Activated CD4-positive, alpha-beta T cell treated with anti-CD3 and anti-CD28 coated beads, Interleukin-2, amount 50 U/mL, for 16 hours (primary cell): ENCODE measurements around the gene TDRD10.

ENCODE experiments used
- DNase-seq: peaks from one replicate; pipeline ENCODE4 v3.0.0-alpha.2; 2020

The TDRD10 gene, protein sequence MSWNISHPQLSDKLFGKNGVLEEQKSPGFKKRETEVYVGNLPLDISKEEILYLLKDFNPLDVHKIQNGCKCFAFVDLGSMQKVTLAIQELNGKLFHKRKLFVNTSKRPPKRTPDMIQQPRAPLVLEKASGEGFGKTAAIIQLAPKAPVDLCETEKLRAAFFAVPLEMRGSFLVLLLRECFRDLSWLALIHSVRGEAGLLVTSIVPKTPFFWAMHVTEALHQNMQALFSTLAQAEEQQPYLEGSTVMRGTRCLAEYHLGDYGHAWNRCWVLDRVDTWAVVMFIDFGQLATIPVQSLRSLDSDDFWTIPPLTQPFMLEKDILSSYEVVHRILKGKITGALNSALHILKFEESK

DNA sequence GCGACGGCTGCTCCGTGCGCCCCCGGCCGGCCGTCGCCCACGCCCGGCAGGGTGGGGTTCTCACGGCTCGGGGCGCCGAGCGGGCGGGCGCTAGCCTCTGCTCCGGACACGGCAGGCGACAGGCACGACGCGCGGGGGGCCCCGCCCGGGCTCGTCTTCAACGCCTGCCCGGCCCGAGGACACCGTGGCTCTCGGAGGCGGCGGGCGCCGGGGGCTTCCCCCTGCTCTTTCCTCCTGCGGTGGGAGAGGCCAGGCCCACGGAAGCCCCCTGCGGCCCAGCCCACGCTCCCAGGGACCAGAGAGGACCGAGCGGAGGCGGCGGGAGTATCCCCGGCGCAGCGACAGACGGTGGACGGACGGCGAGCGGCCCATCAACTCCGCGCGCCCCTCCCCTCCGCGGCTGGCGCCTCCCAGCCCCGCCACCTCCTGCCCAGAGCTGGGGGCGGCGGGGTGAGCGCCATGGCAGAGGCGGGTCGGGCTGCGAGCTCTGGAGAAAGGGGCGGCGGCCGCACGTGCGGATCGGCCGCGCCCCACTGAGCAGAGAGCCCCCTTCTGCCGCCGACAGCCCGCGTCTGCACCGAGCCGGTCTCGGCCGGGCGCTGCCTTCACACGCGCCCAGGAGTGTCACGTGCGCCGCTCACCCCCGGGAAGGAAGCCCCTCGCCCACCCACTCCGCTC lies at the start of gene TDRD10, which contains the start of gene SHE:
Gene TDRD10, plus strand, starts transcription at position 154 of the 678 bp plus-strand sequence. CDS start 4,685 bp downstream, outside the sequence.
Gene SHE, minus strand, starts transcription at position 347 of the 678 bp plus-strand sequence. CDS start 386 bp downstream, outside the sequence.
- no peak for DNase-seq

DNA sequence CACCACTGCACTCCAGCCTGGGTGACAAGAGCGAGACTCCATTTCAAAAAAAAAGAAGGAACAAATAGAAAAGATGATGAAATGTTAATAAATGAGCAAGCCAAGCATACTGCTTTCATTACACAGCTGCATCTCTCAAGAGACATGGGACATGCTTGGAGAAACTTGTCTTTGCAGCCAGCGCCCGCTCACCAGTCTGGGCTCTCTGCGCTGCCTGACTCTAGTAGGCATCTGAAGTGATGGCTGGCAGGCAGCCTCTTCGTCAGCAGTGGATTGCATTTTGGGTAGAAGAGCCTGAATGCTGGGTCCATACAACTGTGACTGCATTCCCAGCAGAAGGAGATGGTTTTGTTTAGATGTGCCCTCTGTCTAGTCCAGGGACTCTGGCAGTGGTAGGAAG lies 48.9 kb upstream of the TDRD10 start:
- DNase-seq = no peak

DNA sequence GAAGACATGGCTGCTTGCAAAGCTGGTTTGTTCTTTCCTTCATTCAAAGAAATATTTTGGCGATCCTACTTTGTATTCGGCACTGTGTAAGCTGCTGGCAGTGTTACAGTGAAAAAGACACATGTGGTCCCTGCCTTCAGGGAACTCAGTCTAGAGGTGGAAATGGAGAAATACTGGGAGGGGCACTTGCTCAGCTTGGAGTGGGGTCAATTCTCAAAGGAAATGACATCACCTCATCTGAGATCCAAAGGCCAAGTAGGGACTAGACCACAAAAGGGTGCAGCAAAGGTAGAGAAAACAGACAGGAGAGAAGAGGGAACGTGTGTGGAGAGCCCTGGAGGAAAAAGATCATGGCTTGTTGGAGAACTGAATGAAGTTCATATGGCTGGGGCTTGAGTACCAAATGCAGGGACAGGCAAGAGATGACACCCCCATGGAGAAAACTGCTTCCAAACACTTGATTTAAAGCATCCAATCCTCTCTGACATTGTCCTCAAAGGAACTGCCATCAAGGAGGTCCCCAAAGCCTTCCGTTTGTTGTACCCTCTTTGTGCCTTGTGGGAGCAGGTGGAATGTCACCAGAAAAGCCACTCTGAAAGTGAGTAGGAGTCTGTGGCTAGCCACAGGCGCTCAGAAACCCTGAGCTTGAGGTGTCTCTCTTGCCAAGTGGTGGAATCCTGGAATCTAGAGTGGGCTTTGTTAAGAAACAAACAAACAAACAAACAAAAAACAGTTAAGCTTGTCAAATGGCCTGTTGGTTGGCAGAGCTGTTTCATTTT lies 48.3 kb upstream of the TDRD10 start:
- DNase-seq = no peak

DNA sequence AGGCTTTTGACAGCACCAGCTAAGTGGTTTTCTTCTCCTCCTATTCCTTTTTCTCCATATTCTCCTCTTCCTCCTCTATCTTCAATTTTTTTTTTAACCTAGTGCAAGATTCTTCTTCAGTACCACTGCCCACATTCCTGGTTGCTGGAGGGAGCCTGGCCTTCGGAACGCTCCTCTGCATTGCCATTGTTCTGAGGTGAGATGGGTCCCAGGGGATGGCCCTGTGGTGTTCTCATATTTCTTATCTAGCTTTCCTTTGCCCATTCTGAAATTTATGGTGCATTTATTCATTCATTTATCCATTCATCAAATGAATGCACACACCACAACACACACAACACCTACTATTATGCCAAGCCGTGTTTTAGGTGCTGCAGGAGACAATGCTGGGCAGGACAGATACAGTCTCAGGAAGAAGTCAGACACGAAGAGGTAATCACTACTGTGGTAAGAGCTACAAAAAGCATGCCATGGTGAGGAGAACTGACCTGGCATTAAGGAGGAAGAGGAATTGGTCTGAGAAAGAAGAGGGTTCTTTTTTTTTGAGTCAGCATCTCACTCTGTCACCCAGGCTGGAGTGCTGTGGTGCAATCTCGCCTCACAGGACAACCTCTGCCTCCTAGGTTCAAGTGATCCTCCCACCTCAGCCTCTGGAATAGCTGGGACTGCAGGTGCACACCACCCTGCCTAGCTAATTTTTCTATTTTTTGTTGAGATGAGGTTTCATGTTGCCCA lies 47.5 kb upstream of the TDRD10 start:
- DNase-seq = no peak

DNA sequence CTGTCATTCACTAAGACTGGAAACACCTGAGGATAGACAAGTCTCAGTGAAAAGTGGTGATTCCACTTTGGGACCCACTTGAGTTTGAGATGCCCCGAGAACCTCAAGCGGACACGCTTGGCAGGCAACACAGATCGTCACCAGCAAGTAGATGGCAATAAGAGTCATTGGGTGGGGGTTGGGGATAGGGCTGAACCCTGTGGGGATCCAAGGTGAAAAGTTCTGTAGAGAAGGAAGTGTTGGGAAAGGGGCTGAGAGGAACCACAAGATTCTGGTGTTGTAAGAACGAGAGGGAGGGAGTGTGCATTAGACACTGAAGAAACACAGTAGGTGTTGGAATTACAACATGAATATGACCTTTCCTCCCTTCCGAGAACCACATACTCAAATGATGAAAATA lies 45.4 kb upstream of the TDRD10 start:
- no peak for DNase-seq

DNA sequence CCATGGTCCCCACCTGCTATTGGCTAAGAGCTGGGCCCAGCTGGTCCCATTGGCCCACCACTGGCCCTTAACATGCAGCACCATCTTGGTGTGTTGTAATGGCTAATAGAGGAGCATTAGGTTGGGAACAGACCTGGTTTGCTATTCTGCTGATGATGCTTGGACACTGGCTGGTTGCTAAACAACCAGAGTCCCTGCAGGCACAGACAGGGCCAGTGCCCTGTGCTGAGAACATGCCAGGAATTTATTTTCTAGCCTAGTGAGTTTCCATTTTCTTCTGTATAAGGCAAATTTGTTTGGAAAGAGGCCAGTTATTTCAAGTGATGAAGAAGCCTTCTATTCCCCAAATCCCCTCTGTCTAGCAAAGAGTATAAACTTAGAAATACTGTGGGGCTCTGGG lies 42.9 kb upstream of the TDRD10 start:
- DNase-seq = no peak

DNA sequence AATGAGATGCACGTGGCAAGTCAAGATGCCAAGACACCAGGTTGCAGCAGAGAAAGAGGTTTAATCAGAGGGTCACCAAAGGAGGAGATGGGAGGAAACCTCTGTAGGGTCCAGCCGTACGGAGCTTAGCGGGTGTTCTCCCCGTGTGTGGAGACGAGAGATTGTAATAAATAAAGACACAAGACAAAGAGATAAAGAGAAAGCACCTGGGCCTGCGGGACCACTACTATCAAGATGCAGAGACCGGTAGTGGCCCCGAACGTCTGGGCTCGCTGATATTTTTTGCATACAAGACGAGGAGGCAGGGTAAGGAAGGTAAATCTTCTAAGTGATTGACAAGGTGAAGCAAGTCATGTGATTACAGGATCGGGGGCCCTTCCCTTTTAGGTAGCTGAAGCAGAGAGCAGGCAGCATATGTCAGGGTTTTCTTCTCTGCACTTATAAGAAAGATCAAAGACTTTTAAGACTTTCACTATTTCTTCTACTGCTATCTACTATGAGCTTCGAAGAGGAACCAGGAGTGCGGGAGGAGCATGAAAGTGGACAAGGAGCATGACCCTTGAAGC lies 41.2 kb upstream of the TDRD10 start:
- DNase-seq = no peak

DNA sequence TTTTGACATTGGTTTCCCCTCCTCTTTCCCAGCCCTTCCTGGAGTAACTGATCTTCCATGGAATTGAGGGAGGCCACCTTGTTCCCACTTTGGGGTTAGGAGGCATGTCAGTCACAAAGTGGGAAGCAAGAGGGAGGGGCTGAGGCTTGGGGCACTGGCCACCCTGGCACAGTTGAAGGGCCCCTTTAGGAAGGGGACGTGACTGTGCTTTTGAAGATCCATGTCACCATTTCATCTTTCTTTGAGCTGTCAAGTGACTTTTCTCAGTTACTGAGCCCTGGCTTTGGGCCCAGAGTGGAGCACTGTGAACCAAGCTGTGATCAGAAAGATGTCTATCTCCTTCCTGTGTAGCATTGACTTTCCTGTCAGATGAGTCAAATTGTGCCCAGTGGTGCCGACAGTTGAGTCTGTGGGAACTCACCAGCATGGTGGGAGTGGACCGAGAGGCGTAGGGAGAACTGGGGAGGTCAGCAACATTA lies 38.5 kb upstream of the TDRD10 start:
- peak; percentile 92 for DNase-seq

DNA sequence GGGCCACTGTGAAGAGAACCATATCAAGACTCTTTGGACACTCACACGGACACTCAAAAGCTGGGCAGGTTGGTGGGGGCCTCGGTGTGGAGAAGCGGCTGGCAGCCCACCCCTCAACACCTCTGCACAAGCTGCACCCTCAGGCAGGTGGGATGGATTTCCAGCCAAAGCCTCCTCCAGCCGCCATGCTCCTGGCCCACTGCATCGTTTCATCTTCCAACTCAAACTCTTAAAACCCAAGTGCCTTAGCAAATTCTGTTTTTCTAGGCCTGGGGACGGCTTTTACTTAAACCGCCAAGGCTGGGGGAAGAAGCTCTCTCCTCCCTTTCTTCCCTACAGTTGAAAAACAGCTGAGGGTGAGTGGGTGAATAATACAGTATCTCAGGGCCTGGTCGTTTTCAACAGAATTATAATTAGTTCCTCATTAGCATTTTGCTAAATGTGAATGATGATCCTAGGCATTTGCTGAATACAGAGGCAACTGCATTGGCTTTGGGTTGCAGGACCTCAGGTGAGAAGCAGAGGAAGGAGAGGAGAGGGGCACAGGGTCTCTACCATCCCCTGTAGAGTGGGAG lies 36.3 kb upstream of the TDRD10 start:
- DNase-seq = no peak

DNA sequence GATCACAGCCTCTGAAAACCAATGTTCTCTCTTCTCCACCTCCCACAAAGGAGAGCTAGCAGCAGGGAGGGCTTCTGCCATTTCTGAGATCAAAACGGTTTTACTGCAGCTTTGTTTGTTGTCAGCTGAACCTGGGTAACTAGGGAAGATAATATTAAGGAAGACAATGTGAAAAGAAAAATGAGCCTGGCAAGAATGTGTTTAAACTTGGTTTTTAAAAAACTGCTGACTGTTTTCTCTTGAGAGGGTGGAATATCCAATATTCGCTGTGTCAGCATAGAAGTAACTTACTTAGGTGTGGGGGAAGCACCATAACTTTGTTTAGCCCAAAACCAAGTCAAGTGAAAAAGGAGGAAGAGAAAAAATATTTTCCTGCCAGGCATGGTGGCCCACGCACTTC lies 35.8 kb upstream of the TDRD10 start:
- no peak for DNase-seq

DNA sequence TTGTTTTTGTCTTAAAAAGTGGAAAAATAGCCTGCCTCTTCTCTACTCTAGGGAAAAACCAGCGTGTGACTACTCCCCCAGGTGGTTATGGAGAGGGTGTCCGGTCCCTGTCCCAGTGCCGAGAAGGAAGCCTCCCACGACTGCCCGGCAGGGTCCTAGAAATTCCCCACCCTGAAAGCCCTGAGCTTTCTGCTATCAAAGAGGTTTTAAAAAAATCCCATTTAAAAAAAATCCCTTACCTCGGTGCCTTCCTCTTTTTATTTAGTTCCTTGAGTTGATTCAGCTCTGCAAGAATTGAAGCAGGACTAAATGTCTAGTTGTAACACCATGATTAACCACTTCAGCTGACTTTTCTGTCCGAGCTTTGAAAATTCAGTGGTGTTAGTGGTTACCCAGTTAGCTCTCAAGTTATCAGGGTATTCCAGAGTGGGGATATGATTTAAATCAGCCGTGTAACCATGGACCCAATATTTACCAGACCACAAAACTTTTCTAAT lies 35.0 kb upstream of the TDRD10 start:
- DNase-seq = peak; percentile 35

DNA sequence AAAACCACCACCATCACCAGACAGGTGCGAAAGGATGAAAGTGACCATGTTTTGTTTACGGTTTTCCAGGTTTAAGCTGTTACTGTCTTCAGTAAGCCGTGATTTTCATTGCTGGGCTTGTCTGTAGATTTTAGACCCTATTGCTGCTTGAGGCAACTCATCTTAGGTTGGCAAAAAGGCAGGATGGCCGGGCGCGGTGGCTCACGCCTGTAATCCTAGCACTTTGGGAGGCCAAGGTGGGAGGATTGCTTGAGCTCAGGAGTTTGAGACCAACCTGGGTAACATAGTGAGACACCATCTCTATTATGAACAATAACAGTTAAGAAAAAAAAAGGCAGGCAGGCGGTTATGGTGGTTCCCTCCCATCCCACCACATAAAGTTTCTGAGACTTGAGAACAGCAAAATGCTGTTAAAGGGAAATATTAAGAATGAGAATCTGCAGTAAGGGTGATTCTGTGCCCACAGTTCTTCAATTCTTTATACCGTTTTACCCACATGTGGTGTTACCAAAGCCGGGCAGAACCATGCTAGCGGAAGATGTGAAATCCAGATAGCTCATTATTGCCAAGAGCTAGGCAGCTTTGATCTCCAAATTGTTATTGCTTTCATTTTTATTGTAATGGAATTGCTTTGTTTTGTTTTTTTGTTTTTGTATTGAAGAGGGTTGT lies 34.5 kb upstream of the TDRD10 start:
- DNase-seq = peak; percentile 67

DNA sequence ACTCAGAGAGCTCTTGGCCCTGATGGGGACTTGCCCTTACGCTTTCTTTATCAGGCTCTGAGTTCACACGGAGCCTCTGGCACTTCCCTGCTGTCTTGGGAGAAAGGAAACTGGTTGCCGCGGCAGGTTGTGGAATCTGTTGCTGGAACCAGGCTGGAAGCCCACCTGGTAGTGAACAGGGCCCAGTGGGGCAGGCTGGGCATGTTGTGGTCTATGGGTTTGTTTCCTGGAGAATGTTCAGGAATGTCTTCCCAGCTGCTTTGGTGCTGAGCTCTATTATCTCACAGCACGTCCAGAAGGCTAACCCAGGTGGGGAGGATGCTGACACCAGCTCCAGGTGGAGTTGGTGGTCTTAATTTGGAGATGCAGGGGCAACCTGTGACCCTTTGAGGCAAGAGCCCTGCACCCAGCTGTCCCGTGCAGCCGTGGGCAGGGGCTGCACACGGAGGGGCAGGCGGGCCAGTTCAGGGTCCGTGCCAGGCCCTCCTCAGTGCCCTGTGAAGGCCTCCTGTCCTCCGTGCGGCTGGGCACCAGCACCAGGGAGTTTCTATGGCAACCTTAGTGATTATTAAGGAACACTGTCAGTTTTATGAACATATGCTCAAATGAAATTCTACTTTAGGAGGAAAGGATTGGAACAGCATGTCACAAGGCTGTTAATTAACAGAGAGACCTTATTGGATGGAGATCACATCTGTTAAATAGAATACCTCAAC lies 33.3 kb upstream of the TDRD10 start:
- no peak for DNase-seq

DNA sequence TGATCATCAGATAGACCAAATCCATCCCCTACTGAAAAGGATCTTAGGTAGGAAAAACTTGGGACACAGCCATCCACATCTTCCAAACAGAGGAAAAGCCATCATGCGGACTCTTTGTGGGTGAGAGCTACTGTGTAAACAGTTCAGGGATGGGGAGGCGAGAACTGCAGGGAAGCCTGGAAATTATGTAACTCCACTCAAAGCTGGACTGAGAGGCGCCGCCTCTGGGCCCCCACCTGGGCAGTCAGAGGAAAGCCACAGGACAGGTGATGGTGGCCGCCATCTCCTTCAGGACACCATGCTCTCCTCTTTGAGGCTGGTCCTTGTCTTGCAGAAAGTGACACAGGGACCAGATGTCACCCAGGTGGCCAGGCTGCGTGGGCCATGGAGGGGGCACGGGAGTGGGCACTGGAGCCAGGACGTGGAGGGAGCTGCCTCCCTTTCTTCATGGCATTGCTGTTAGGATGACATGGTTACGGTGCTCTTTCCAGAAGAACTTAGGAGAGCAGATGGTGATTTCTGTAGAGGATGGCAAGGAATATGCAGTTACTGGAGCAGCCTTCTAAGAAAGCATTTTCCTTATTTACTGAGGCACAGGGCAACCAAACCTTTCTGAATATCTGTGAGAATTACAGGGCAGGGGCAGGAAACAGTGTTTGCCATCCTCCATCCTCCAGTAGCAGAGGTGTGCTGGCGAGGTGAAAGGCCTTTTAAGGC lies 32.0 kb upstream of the TDRD10 start:
- DNase-seq = no peak

DNA sequence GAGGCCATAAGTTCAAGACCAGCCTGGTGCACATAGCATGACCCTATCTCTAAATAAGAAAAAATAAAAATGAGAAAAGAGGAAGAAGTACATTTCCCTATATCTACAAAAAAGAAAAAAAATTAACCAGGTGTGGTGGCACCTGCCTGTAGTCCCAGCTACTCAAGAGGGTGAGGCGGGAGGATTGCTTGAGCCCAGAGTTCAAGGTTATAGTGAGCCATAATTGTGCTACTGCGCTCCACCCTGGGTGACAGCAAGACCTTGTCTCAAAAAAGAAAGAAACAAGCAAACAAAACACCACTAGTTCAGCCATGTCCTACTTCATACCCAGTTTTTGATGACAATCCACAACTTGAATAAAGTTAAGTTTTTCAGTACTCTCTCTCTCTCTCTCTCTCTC lies 30.7 kb upstream of the TDRD10 start:
- no peak for DNase-seq

DNA sequence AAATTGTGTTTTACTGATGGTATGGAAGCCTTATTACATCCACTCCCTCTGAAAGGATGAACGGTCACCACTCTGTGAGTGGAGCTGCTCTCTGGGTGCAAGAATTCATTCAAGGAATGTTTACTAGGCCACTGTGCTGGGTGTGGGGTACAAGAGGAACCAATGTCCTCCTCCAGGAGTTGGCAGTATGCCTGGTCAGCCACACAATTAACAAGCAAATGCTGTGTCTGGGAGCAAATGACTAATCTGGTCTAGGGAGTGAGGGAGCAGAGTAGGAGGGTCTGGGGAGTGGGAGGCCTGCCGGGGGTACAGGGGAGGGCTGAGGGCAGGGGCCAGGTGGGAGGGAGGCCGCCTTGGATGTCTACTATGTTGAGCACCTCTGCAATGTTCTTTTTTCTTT lies 27.2 kb upstream of the TDRD10 start:
- no peak for DNase-seq

DNA sequence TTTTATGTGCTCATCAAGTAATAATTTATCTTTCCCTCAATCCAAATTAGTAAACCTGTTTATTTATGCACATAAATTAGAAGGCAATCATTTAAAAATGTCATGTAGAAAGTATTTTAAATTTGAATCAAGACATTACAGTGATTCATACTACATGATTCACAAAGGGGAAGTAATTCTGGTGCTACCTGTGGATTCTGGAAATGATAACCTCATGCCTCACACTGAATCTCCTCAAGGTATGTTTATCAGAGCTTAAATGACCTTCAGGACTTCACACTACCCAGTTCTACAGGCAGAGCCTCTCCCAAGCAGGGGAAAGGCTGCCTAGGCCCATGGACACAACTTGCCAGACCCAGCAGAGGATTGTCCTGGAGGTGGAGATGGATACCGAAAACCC lies 25.2 kb upstream of the TDRD10 start:
- no peak for DNase-seq

DNA sequence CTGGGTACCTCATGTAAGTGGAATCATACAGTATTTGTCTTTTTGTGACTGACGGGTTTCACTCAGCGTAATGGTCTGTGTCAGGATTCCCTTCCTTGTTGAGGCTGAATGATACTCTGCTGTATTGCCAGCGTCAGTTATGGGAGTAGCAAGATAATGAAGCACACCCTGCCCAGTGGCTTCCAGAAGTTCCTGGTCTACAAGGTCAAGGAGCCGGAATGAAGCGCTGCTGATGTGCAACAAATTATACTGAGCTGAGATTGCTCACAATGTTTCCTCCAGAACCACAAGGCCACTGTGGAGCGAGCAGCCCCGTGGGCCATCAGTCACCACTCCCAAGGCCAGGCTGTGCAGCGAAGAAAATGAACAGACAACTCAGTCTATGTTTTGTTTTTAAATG lies 24.0 kb upstream of the TDRD10 start:
- no peak for DNase-seq

DNA sequence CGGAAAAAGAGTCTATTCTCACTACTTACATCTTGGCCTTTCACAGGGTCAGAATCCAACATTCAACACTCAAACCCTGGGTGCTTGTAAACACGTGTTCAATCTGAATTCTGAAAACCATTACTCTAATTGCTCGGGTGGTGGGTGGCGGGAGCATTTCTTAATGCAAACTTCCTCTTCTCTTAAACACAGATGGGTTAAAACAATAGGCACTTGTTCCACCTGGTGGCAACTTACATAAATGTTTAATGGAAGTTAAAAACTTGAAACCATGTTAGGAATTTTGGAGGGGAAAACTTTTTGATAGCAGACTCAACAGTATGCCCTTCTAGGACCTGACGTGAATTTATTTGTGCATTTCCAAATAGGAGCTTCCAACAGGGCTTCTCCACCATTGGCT lies 23.4 kb upstream of the TDRD10 start:
- DNase-seq = peak; percentile 29
